B cell (primary cell): ENCODE results near the gene CDA. TPM values are rescaled to one million over a fixed set of nuclear protein-coding genes. Genes with fewer than 3 reads are reported as not detected.

Experiments
- ATAC-seq: fragments of 200-7000 bp; cut with Tn5 transposase; one replicate; pipeline ENCODE4 v1.10.0; 2021; ENCODE audit warnings: low read depth, mild to moderate bottlenecking, moderate number of reproducible peaks, moderate library complexity
- CTCF ChIA-PET: fragments of 350-600 bp; sonication (Branson Sonifier 250); formaldehyde crosslinking; loops from one replicate; lab custom pipeline; 2021; ENCODE audit warnings: antibody characterized with exemption, inconsistent platforms; lab: Charles Lee
- POLR2A ChIA-PET: fragments of 350-600 bp; sonication (Branson Sonifier 250); formaldehyde crosslinking; loops from one replicate; lab custom pipeline; 2021; ENCODE audit warnings: antibody characterized with exemption; lab: Charles Lee
- DNase-seq: peaks from one replicate; pipeline ENCODE4 v3.0.0; 2013
- H2AFZ ChIP-seq: 2 replicates; pipeline ENCODE4 v1.6.1; 2012; ENCODE audit warnings: mild to moderate bottlenecking, low read depth, low read length; ENCODE audit not compliant: insufficient read depth, poor library complexity, severe bottlenecking
- H3K27ac ChIP-seq, 2 donors: 1 replicate in 1 of 2; 2 replicates in 1 of 2; pipeline ENCODE4 v1.5.1; 2012 to 2013; ENCODE audit warnings: low read length in 2 of 2, mild to moderate bottlenecking in 2 of 2, moderate library complexity in 1 of 2
- H3K27me3 ChIP-seq, 4 experiments: fragments of 200-600 bp in 1 of 4; sonication (generic) in 1 of 4; replicated peaks in 1 of 4; 1 replicate in 2 of 4; 2 replicates in 2 of 4; pipeline versions ENCODE4 v1.6.1 to v1.7.0; 2013 to 2016; ENCODE audit warnings: low read length in 3 of 4, mild to moderate bottlenecking in 2 of 4, mixed read lengths in 1 of 4, moderate library complexity in 1 of 4; ENCODE audit not compliant: insufficient read depth in 4 of 4, control insufficient read depth in 3 of 4; ENCODE audit errors: control extremely low read depth in 1 of 4
- H3K36me3 ChIP-seq, 2 experiments: replicated peaks in 1 of 2; 1 replicate in 1 of 2; 2 replicates in 1 of 2; pipeline versions ENCODE4 v1.6.1 to v1.7.1; 2013; ENCODE audit warnings: low read length in 1 of 2; ENCODE audit not compliant: insufficient read depth in 2 of 2, control insufficient read depth in 1 of 2; ENCODE audit errors: control extremely low read depth in 1 of 2, extremely low read depth in 1 of 2
- H3K4me1 ChIP-seq, 2 donors: fragments of 200-600 bp in 1 of 2; sonication (generic) in 1 of 2; 1 replicate in 1 of 2; 2 replicates in 1 of 2; pipeline versions ENCODE4 v1.5.1 to v1.6.1; 2013 to 2017; ENCODE audit warnings: low read length in 2 of 2; ENCODE audit not compliant: control insufficient read depth in 2 of 2, insufficient read depth in 2 of 2
- H3K4me2 ChIP-seq: replicated peaks from 2 replicates; pipeline ENCODE3; 2012; ENCODE audit warnings: mild to moderate bottlenecking, low read depth, low read length; ENCODE audit not compliant: poor library complexity, severe bottlenecking
- H3K4me3 ChIP-seq, 5 experiments: fragments of 200-600 bp in 1 of 5; sonication (generic) in 1 of 5; 1 replicate in 3 of 5; 2 replicates in 2 of 5; pipeline versions ENCODE4 v1.5.1 to v1.7.0; 2011 to 2016; ENCODE audit warnings: low read length in 4 of 5, mild to moderate bottlenecking in 4 of 5, low read depth in 2 of 5, control low read depth in 1 of 5, moderate library complexity in 1 of 5; ENCODE audit not compliant: insufficient read depth in 1 of 5; ENCODE audit errors: control extremely low read depth in 1 of 5, extremely low read depth in 1 of 5
- H3K79me2 ChIP-seq: fragments of 200-600 bp; sonication (generic); one replicate; pipeline ENCODE4 v1.6.0; 2016; ENCODE audit warnings: low read length; ENCODE audit not compliant: control insufficient read depth, insufficient read depth
- H3K9ac ChIP-seq: fragments of 200-600 bp; sonication (generic); 2 replicates; pipeline ENCODE4 v1.6.1; 2017; ENCODE audit warnings: mild to moderate bottlenecking, low read length, moderate library complexity
- H3K9me3 ChIP-seq, 3 donors: one replicate each; pipeline versions ENCODE4 v1.6.1 to v1.7.1; 2013; ENCODE audit warnings: low read length in 2 of 3; ENCODE audit not compliant: control insufficient read depth in 2 of 3, insufficient read depth in 1 of 3; ENCODE audit errors: control extremely low read depth in 1 of 3
- H4K20me1 ChIP-seq: 2 replicates; pipeline ENCODE4 v1.6.0; 2012; ENCODE audit warnings: mild to moderate bottlenecking, low read length; ENCODE audit not compliant: insufficient read depth, control insufficient read depth, poor library complexity, severe bottlenecking
- H3K27ac Mint-ChIP-seq: one replicate; pipeline ENCODE4 v1.8.0; 2021; ENCODE audit warnings: mixed read lengths
- H3K27me3 Mint-ChIP-seq: one replicate; pipeline ENCODE4 v1.8.0; 2021; ENCODE audit warnings: mixed read lengths
- H3K4me1 Mint-ChIP-seq: one replicate; pipeline ENCODE4 v1.8.0; 2021; ENCODE audit warnings: mixed read lengths
- H3K4me3 Mint-ChIP-seq: one replicate; pipeline ENCODE4 v1.8.0; 2021; ENCODE audit warnings: mixed read lengths
- H3K9me3 Mint-ChIP-seq: one replicate; pipeline ENCODE4 v1.8.0; 2022; ENCODE audit warnings: mixed read lengths; ENCODE audit not compliant: insufficient read depth
- CTCF ChIP-seq: fragments of 200-600 bp; IDR thresholded peaks from one replicate; pipeline ENCODE4 v1.8.0; 2022; ENCODE audit warnings: antibody characterized with exemption, mild to moderate bottlenecking
- EZH2 ChIP-seq: IDR thresholded peaks from 2 replicates; pipeline ENCODE4 v1.6.1; 2012; ENCODE audit warnings: borderline replicate concordance, low read depth, mild to moderate bottlenecking, moderate library complexity, low read length; ENCODE audit not compliant: insufficient read depth, poor library complexity, severe bottlenecking
- WGBS: methylation state at CpG from one replicate; pipeline ENCODE4 v1.1.5; 2013; ENCODE audit warnings: missing lambda C conversion rate; ENCODE audit not compliant: insufficient coverage; 5-methylcytosine and 5-hydroxymethylcytosine counted together
- intact Hi-C: fragments of 100-400 bp; cut with micrococcal nuclease; formaldehyde crosslinking; loops from one replicate; pipeline ENCODE4 v1.10.0; 2022
- polyA plus RNA-seq: library from polyadenylated mRNA; depleted of rRNA; stranded (reverse); fragments of >200 nt; gene quantifications from 2 replicates; pipeline ENCODE4 v1.2.3, GENCODE V29; 2012
- total RNA-seq, 2 donors: library from RNA; stranded (reverse); fragments of 120-200 nt in 1 of 2; gene quantifications; 1 replicate in 1 of 2; 2 replicates in 1 of 2; pipeline versions ENCODE4 v1.2.3 to v1.2.4, GENCODE V29; 2013 to 2022

Gene CDA
- total and polyA plus RNA-seq, 2 donors (not counting 1 experiment from before 2014, with no cell fraction given) = 0.64 TPM; not detected in 1

- Mint-ChIP-seq H3K9me3 (no peaks in the 10 kb centered on the region), H3K27ac (no peak within 1 kb of the TSS), H3K4me3 (no peak within 1 kb of the TSS), H3K4me1 (peaks cover 8% of the 10 kb centered on the region), H3K27me3 (peaks cover 36% of the 10 kb centered on the region)
- Histone ChIP-seq H3K9ac (no peak within 1 kb of the TSS), H3K27me3 (peaks cover 0 to 49% (median 17%) of the 10 kb centered on the region in 4 experiments), H3K9me3 (no peaks in the 10 kb centered on the region), H4K20me1 (no peaks in the 10 kb centered on the region), H3K4me3 (no peak within 1 kb of the TSS), H3K4me2 (peak within 1 kb of the TSS; percentile 5), H2AFZ (no peak within 1 kb of the TSS), H3K79me2 (no peaks in the 10 kb centered on the region), H3K27ac (no peak within 1 kb of the TSS), H3K4me1 (peaks cover 3 to 8% of the 10 kb centered on the region in 2 donors), H3K36me3 (no peaks in the 10 kb centered on the region)
- TF ChIP-seq EZH2 (no peak), CTCF (no peak)
- ATAC-seq (no peak), DNase-seq (no peak)
- WGBS = 4% methylated on average over 38 of the region's 47 CpGs
- CTCF ChIA-PET = no interaction called here
- intact Hi-C loops = no loop called here
- POLR2A ChIA-PET = no interaction called here
Measured at GRCh38 chr1:20551945-20552727, 36.8 kb upstream of the CDA start, which contains the start of gene FAM43B. FAM43B (plus strand) TSS chr1:20552573; CDS start chr1:20552974, 401 bp downstream.
